Measurements from ENCODE around the gene CEP170. TPM values are rescaled to one million over a fixed set of nuclear protein-coding genes. Genes with fewer than 3 reads are reported as not detected.

Gene CEP170
- polyA plus RNA-seq, 1 donor from 2014 or later = 403 TPM

DNA sequence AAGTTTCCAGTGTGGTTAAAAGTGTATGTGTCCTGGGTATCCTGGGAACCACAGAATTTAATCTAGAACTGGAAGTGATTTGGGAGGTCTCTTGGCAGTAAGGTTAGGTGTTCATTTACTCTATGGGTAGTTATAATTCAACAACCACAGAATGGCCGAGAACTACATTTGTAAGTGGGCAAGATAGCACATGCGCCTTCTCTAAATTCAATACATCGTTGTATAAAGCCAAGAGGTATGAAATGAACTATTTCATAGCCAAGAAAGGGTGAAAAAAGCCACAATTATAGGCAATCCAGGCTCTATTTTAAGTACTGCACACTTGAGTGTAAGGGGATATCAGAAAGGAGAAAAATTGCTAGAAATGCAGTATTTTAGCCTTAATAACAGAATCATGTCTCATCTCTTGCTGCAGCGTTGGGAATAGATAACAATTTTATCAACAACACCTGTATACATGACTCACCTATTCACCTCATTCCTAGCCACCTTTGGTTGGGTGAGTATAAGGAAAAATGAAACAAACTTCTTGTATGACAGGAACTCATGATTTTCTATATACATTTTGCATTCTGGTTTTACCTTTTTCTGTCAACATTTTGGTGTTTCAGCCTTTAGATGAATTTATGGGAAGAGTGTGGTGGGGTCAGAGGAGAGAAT lies 5.3 kb upstream of the CEP170 start:
- H3K9me3 ChIP-seq (ENCODE audit: low read length) = no peaks in the 10 kb centered on the region
- H3K9me2 ChIP-seq (ENCODE audit: insufficient read depth, low read length) = no peaks in the 10 kb centered on the region
- H3K4me2 ChIP-seq (ENCODE audit: low read length) = no peak overlapping the region
- no peaks in the 10 kb centered on the region for H3K36me3 ChIP-seq (ENCODE audit: insufficient read depth, low read length)
- no peaks in the 10 kb centered on the region for H3K27me3 ChIP-seq (ENCODE audit: insufficient read depth, low read depth, low read length)
- no peak overlapping the region for H3K27ac ChIP-seq (ENCODE audit: low read length)
- no peak overlapping the region for H3K9ac ChIP-seq (ENCODE audit: low read length)
- H3K79me2 ChIP-seq (replicated peaks; ENCODE audit: insufficient read depth, low read length) = peaks cover 23% of the 10 kb centered on the region
- TF ChIP-seq TAF1 (IDR thresholded peaks at IDR 0.05; ENCODE audit: low read depth) = no peak
- no peak for TF ChIP-seq EP300 (conservative IDR thresholded peaks at IDR 0.05; ENCODE audit: poor library complexity, severe bottlenecking)
- no peaks in the 10 kb centered on the region for H3F3A ChIP-seq (ENCODE audit: insufficient read depth, low read length, poor library complexity, severe bottlenecking)
- H3K4me3 ChIP-seq (ENCODE audit: low read length) = no peak overlapping the region
- H4K20me1 ChIP-seq (ENCODE audit: insufficient read depth) = no peaks in the 10 kb centered on the region
- no peak overlapping the region for H2AFZ ChIP-seq (ENCODE audit: low read depth, low read length)

DNA sequence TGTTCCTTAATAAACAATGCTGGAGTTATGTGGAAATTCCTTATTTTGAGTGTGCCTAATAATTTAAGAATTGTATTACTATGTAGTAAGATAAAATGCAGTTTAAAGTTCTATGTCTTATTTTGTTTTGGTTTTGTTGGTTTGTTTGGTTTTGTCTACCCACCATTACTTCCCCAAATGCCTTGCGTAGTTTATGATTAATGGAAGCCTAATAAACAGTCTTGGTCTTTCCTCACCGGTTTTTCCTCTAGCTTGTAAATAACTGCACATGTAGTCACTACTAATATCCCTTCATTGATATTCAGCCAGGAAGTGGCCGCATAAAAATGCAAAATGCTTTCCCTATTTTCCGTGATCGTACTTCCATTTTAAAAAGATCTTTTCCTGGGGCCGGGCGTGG lies 3.6 kb upstream of the CEP170 start:
- Histone ChIP-seq H3K27ac (ENCODE audit: low read length) (no peak overlapping the region), H4K20me1 (ENCODE audit: insufficient read depth) (no peaks in the 10 kb centered on the region), H3K4me3 (ENCODE audit: low read length) (no peak overlapping the region), H3K79me2 (replicated peaks; ENCODE audit: insufficient read depth, low read length) (peaks cover 30% of the 10 kb centered on the region), H3K36me3 (ENCODE audit: insufficient read depth, low read length) (no peaks in the 10 kb centered on the region), H3K4me2 (ENCODE audit: low read length) (no peak overlapping the region), H3K9ac (ENCODE audit: low read length) (no peak overlapping the region), H3K9me2 (ENCODE audit: insufficient read depth, low read length) (no peaks in the 10 kb centered on the region), H3F3A (ENCODE audit: insufficient read depth, low read length, poor library complexity, severe bottlenecking) (no peaks in the 10 kb centered on the region), H3K27me3 (ENCODE audit: insufficient read depth, low read depth, low read length) (no peaks in the 10 kb centered on the region), H3K9me3 (ENCODE audit: low read length) (no peaks in the 10 kb centered on the region), H2AFZ (ENCODE audit: low read depth, low read length) (no peak overlapping the region)
- no peak for TF ChIP-seq EP300 (conservative IDR thresholded peaks at IDR 0.05; ENCODE audit: poor library complexity, severe bottlenecking)
- TF ChIP-seq POLR2AphosphoS5 (IDR thresholded peaks at IDR 0.05) = no peak
- TF ChIP-seq, protein P1, sequence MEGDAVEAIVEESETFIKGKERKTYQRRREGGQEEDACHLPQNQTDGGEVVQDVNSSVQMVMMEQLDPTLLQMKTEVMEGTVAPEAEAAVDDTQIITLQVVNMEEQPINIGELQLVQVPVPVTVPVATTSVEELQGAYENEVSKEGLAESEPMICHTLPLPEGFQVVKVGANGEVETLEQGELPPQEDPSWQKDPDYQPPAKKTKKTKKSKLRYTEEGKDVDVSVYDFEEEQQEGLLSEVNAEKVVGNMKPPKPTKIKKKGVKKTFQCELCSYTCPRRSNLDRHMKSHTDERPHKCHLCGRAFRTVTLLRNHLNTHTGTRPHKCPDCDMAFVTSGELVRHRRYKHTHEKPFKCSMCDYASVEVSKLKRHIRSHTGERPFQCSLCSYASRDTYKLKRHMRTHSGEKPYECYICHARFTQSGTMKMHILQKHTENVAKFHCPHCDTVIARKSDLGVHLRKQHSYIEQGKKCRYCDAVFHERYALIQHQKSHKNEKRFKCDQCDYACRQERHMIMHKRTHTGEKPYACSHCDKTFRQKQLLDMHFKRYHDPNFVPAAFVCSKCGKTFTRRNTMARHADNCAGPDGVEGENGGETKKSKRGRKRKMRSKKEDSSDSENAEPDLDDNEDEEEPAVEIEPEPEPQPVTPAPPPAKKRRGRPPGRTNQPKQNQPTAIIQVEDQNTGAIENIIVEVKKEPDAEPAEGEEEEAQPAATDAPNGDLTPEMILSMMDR (IDR thresholded peaks at IDR 0.05; ENCODE audit: poor library complexity, severe bottlenecking) = no peak
- TF ChIP-seq TAF1 (IDR thresholded peaks at IDR 0.05; ENCODE audit: low read depth) = no peak
- TF ChIP-seq SMC3 (conservative IDR thresholded peaks at IDR 0.05; ENCODE audit: poor library complexity) = no peak
- TF ChIP-seq, protein P2, sequence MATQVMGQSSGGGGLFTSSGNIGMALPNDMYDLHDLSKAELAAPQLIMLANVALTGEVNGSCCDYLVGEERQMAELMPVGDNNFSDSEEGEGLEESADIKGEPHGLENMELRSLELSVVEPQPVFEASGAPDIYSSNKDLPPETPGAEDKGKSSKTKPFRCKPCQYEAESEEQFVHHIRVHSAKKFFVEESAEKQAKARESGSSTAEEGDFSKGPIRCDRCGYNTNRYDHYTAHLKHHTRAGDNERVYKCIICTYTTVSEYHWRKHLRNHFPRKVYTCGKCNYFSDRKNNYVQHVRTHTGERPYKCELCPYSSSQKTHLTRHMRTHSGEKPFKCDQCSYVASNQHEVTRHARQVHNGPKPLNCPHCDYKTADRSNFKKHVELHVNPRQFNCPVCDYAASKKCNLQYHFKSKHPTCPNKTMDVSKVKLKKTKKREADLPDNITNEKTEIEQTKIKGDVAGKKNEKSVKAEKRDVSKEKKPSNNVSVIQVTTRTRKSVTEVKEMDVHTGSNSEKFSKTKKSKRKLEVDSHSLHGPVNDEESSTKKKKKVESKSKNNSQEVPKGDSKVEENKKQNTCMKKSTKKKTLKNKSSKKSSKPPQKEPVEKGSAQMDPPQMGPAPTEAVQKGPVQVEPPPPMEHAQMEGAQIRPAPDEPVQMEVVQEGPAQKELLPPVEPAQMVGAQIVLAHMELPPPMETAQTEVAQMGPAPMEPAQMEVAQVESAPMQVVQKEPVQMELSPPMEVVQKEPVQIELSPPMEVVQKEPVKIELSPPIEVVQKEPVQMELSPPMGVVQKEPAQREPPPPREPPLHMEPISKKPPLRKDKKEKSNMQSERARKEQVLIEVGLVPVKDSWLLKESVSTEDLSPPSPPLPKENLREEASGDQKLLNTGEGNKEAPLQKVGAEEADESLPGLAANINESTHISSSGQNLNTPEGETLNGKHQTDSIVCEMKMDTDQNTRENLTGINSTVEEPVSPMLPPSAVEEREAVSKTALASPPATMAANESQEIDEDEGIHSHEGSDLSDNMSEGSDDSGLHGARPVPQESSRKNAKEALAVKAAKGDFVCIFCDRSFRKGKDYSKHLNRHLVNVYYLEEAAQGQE (IDR thresholded peaks at IDR 0.05; ENCODE audit: borderline replicate concordance) = no peak
- no peak for TF ChIP-seq RAD21 (conservative IDR thresholded peaks at IDR 0.05)
- TF ChIP-seq MXI1 (conservative IDR thresholded peaks at IDR 0.05; ENCODE audit: poor library complexity, severe bottlenecking) = no peak
- TF ChIP-seq EZH2 (IDR thresholded peaks at IDR 0.05; ENCODE audit: borderline replicate concordance, insufficient read depth, low read length, poor library complexity, severe bottlenecking) = no peak
